Stimulated activated CD8-positive, alpha-beta memory T cell treated with anti-CD3 and anti-CD28 coated beads, Interleukin-2, amount 100 ng/mL, for 1 hour (primary cell): Measurements from ENCODE around the gene SLC9A6.
A peak's percentile ranks its signal among the peaks of the same experiment; 100 is the strongest.

Source experiments
- DNase-seq, 2 donors: peaks; one replicate each; pipeline ENCODE4 v3.0.0-alpha.2; 2020; ENCODE audit warnings: low read depth in 2 of 2

SLC9A6 gene

GRCh38 chrX:135985157-135985972 lies at the start of gene SLC9A6:
Gene SLC9A6, plus strand, starts transcription at chrX:135985435. Its CDS starts 224 bp downstream, at chrX:135985659.
- peak; percentile 25 to 48 for DNase-seq

DNA sequence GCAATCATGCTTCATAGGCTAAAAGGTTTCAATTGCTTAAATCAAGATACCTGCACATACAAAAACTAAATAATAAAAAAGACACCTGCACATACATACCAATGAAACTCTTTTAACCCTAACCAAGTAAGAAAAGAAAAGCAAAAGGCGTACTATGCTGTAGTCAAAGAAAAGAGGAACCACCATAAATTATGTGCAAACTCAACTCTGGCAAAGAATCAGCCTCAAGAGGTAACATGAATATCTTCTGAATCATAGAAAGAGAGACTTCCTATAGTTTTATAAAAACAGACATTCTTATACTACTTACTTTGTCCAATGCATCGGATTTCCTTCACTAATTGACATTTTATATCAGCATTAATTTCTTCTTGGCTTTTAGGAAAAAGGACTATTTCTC lies 40.7 kb upstream of the SLC9A6 start:
- DNase-seq: no peak

GRCh38 chrX:135951291-135951690 lies 33.9 kb upstream of the SLC9A6 start:
- no peak for DNase-seq

GRCh38 chrX:135973025-135973547 lies 12.1 kb upstream of the SLC9A6 start:
- no peak for DNase-seq

GRCh38 chrX:135973548-135974278 lies 11.5 kb upstream of the SLC9A6 start, which contains the start of gene MMGT1:
Gene MMGT1, minus strand, starts transcription at chrX:135973988. Its CDS starts 313 bp downstream, at chrX:135973675.
- peak; percentile 56 to 71 for DNase-seq

GRCh38 chrX:135974279-135974856 lies 10.9 kb upstream of the SLC9A6 start:
- DNase-seq: peak; percentile 32 to 63

- no peak for DNase-seq
These were observed 9.8 kb upstream of the SLC9A6 start for GRCh38 chrX:135975421-135975820.

- no peak for DNase-seq
These were observed 7.6 kb upstream of the SLC9A6 start for GRCh38 chrX:135977611-135978010.

DNA sequence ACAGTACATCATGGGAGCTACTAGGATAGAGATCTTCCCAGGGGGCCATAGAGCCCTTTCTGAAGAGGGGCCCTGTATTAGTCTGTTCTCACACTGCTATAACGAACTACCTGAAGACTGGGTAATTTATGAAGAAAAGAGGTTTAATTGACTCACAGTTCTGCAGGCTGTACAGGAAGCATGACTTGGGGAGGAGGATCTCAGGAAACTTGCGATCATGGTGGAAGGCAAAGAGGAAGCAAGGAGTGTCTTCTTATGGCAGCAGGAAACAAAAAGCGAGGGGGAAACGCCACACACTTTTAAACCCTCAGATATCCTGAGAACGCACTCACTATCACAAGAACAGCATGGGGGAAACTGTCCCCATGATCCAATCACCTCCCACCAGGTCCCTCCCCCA lies 4.2 kb upstream of the SLC9A6 start:
- DNase-seq: no peak

GRCh38 chrX:135981668-135982067 lies 3.6 kb upstream of the SLC9A6 start:
- DNase-seq: no peak

DNA sequence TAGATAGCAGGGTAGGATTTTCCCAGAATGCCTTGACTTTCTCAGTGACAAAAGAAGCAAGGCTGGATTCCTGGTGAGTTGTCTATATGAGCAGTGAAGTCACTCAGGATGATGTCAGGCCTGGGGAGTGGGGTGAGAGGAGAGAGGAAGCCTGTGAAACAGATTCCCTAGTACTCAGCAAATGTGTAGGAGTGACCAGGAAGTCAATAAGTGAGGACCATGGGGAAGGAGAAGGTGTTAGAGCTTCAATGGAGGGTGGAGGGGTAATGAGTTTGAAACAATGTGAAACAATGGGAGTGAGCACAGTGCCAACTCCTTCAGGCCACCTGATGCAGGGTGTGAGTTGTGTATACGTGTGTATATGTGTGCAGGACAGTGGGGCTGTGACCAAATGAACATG lies 2.4 kb upstream of the SLC9A6 start:
- no peak for DNase-seq

DNA sequence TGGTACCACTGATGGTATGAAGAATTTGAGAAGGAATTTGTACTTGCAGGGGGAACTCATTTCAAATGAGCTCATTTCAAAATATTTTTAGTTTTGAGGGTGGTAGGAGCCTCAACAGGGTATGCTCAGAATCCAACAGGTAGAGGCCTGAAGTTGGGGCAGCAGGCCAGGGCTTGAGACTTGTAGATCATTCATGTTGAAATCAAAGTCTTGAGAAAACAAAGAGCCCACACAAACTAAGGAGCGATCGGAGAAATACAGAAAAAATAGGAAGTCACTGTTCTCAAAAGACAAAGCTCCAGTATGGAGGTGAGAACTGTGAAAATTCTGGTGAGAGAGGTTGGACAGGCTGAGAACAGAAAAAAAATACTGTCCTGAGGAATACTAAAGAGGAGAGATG lies 979 bp upstream of the SLC9A6 start:
- DNase-seq: no peak

DNA sequence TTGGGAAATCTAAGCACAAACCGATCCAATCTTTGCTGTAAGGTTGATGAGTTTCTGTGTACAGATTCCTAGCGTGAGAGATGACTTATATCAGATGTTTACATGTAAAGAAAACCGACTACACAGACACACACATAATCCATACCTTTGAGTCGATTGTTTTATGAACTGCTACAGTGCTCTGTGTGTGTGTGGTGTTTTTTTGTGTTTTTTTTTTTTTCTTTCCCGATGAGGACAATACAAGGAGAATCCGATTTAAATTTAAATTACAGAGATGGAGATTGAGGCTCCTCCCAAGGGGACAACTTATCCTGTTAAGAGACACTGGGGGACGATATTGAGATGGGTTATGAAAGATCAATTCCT lies 461 bp upstream of the SLC9A6 start:
- no peak for DNase-seq

- DNase-seq: no peak
These were observed 707 bp downstream of the SLC9A6 start for GRCh38 chrX:135985973-135986310.

DNA sequence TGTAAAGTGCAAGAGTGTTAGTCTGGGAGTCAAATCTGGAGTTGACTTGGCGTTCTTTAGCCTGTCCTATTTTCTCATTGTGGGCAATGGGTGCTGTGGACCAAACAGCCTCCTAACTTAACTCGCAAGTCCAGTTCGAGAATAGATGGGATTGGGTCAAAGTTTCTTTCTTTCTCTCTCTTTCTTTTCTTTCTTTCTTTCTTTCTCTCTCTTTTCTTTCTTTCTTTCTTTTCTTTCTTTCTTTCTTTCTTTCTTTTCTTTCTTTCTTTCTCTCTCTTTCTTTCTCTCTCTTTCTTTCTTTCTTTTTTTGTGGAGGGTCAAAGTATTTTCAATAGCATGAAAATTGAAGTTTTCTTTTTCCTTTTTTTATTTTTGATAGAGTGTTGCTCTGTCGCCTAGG lies 3.0 kb downstream of the SLC9A6 start:
- no peak for DNase-seq

GRCh38 chrX:136015016-136015415 lies 29.8 kb downstream of the SLC9A6 start:
- DNase-seq: no peak

- DNase-seq: no peak
These were observed 31.6 kb downstream of the SLC9A6 start for GRCh38 chrX:136016881-136017280.

DNA sequence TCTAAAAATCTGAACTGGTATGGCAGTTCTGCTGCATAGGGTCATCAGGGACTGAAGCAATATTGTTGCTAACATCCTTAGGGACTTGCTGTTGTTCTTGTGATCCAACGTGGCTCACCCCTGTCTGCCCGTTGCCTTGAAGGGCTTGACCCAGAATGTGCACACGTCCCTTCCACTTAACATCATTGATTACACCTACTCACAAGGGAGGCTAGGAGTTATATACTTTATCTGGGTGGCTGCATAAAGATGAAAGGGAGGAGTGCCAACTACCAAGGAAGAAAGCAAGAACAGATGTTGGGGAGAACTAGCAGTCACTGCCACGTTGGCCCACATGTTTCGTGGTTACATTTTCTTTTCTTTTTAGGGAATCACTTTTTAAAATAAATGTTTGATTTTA lies 34.0 kb downstream of the SLC9A6 start:
- no peak for DNase-seq

DNA sequence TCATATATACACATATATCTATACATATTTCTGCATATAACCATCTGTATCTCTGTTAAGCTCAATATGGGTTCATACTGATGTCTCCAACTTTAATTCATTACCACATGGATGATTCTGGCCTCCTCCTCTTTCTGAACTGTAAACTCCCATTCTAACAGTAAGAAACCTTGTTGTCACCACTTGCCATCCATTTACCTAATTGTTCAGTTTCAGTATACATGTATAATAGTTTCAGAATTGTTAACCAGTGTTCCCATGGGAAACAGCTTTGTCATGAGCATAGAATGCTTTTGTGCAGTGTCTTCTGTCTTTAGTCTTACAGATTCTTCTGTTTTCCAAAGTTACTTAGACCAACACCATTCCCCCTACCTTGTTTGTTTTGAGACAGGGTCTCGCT lies 35.9 kb downstream of the SLC9A6 start:
- DNase-seq: no peak

DNA sequence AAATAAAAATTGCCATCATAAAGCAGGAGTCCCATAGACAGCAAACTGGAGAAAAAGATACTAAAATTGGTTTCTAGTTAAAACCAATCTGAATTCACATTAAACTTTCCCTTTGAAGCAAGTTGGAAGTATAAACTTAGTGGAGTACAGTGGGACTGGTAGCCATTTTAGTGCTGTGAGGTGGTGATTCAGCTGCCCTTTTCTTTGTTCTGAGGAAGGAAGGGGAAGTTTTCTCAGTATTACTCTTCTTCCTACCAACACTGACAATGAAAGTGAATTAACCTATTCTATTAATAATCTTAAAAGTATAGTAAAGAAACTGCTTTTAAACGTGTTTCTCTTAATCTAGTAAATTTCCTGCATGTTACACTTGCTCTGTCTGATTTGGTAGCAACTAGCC lies 36.7 kb downstream of the SLC9A6 start:
- no peak for DNase-seq

DNA sequence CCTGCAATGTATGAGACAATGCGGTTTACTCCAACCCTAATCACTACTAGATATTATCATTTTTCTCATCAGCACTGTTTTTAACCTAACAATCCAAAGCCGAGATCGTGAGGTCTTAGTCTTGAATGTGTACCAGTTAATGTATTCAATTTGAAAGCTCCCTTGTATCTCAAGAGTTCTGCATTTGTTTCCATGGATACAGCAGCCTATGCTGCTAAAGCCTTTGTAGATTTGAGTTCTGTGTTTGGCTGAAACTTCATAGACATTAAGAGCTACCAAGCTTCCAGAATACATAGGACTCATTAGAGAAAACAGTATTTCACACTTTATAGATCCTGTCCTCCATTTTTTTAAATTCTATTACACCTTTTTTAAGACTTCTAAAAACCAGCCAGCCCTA lies 39.9 kb downstream of the SLC9A6 start:
- DNase-seq: no peak

DNA sequence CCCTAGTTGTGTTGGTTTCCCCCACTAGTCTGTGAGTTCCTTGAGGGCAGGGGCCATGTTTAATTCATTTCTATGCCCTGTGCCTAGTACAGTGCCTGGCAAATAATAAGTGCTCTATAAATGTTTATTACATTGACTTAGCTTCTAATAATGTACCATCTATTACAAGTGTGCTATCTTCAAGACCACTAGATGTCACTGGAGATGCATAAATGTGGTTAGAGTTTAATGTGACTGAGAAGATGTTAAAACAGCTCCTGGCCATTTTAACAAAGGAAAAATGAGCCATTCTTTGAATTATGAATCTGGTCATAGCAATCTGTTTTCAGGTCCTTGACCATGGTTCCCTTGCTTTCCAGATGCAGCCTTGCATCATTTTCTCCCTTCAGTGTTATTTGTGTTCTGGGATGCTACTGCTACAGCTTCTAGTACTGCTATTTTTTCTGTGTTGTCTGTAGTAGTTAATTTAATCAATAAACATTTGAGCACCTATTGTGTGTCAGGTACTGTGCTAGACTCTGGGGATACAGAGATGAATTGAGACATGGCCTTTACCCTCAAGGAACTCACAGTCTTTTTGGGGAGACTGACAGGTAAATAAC lies 43.2 kb downstream of the SLC9A6 start:
- DNase-seq: no peak
